ENCODE measurements around the gene PCED1B.

DNA sequence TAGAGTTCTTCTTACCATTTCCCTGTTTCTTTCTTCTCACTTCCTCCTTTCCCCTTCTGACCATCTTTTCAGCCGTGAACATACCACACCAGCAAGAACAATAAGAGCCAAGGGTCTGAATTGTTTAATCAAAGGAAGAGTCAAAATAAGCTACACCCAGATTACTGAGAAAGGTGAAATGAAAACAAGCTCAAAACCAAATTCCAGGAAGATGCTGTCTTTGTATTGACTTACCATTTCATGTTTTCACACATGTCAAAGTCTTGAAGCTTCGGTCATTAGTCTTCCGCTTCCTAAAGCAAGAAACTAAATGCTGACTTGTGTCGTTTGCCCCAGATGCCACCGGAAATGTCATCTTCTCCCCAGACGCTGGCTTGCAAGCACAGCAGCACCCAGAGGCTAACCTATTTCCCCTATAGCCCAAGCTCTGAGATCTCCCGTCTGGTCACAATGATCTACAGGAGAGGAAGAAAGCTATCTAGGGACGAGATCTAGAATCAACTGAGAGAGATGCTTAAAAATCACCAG, 136.8 kb downstream of the PCED1B start:
- TF ChIP-seq CTCF (IDR thresholded peaks at IDR 0.05) (no peak), POLR2A (IDR thresholded peaks at IDR 0.05) (peak in 1 of 4 donors; percentile 57), POLR2AphosphoS5 (IDR thresholded peaks at IDR 0.05) (peak; percentile 30 to 32), EP300 (IDR thresholded peaks at IDR 0.05) (no peak)

All from upper lobe of left lung (tissue), 4 donors.